Naive thymus-derived CD8-positive, alpha-beta T cell (primary cell): ENCODE measurements around the gene C2orf72. TPM values are rescaled to one million over a fixed set of nuclear protein-coding genes. Genes with fewer than 3 reads are reported as not detected.
A peak's percentile ranks its signal among the peaks of the same experiment; 100 is the strongest.

Experiments used
- ATAC-seq, 2 donors: fragments of 150-1000 bp; cut with Tn5 transposase in 1 of 2; sonication (Bioruptor Pico), chemical (Tn5 transposase) in 1 of 2; 1 replicate in 1 of 2; 2 replicates in 1 of 2; pipeline ENCODE4 v1.10.0; 2021; ENCODE audit warnings: mild to moderate bottlenecking in 2 of 2, moderate library complexity in 2 of 2
- POLR2A ChIA-PET: fragments of 350-600 bp; sonication (Branson Sonifier 250); formaldehyde crosslinking; loops from one replicate; lab custom pipeline; 2021; ENCODE audit warnings: antibody characterized with exemption; lab: Charles Lee
- DNase-seq, 10 donors: peaks; one replicate each; pipeline versions ENCODE4 v3.0.0 to v3.0.0-alpha.2; 2020 to 2022
- H3K27ac Mint-ChIP-seq, 10 donors: one replicate each; pipeline ENCODE4 v1.8.0; 2020 to 2022; ENCODE audit warnings: mild to moderate bottlenecking in 10 of 10, mixed read lengths in 10 of 10, moderate library complexity in 4 of 10, inconsistent platforms in 1 of 10
- H3K27me3 Mint-ChIP-seq, 5 donors: one replicate each; pipeline ENCODE4 v1.8.0; 2021 to 2022; ENCODE audit warnings: mixed read lengths in 5 of 5
- H3K36me3 Mint-ChIP-seq, 3 donors: one replicate each; pipeline ENCODE4 v1.8.0; 2020 to 2022; ENCODE audit warnings: mixed read lengths in 3 of 3, mild to moderate bottlenecking in 2 of 3, inconsistent platforms in 1 of 3
- H3K4me1 Mint-ChIP-seq, 4 donors: one replicate each; pipeline ENCODE4 v1.8.0; 2021 to 2022; ENCODE audit warnings: mixed read lengths in 4 of 4
- H3K4me3 Mint-ChIP-seq, 10 donors: one replicate each; pipeline ENCODE4 v1.8.0; 2020 to 2022; ENCODE audit warnings: mild to moderate bottlenecking in 10 of 10, mixed read lengths in 10 of 10, moderate library complexity in 6 of 10, inconsistent platforms in 1 of 10
- H3K9me3 Mint-ChIP-seq, 9 donors: one replicate each; pipeline ENCODE4 v1.8.0; 2020 to 2022; ENCODE audit warnings: mixed read lengths in 9 of 9, mild to moderate bottlenecking in 3 of 9, inconsistent platforms in 1 of 9, moderate library complexity in 1 of 9
- polyA plus RNA-seq, 3 donors: library from polyadenylated mRNA; unstranded; fragments of 300-500 nt; fragmentation: Illumina TruSeq; gene quantifications; one replicate each; pipeline ENCODE4 v1.2.3, GENCODE V29; 2021
- total RNA-seq, 8 experiments: library from RNA in 2 of 8; stranded (reverse) in 2 of 8; gene quantifications; one replicate each; pipeline ENCODE4 v1.2.3 and lab custom pipeline; 2021 to 2026

The C2orf72 gene
- total and polyA plus RNA-seq, 5 experiments from 2014 or later = not detected

DNA sequence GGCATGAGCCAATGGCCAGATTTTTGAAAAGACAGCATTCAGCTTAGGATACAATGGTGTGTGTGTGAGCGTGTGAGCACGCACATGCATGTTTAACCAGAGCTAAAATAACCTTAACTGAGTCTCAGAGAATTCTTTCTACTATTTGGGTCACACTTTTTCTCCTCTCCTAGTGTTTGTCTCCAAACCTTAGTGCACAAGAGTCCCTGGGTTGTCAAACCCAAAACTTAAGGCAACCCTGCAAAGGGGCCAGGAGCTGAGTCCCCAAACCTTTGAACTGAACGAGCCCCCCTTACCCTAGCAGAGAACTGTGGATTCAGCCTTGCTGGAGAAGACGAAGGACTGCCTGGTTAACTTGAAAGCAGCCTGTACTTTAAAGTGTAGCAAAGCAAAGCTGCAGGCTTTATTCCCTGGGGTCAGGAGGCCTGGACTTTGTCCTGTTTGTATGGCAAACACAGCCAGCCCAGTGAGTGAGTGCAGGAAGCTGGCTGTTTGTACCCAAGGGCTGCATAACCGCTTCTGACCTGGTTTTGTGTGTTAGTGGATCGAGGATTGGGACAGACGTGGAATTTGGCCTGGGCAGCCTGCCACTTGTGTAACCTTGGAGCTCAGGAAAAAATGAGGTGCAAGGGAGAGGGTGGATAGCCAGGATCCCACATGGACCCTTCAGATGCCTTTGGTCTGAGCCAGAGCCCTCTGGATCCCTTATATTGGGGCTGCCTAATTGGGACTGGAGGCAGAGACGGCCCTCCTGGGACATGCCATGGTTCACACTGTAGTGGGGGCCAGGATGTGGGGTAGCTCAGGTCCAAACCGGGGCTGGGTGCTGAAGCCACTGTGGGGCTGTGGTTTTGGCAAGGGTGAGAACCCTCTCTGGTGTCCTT, 12.9 kb downstream of the C2orf72 start:
- no peak for DNase-seq
- H3K4me3 Mint-ChIP-seq = no peak overlapping the region

DNA sequence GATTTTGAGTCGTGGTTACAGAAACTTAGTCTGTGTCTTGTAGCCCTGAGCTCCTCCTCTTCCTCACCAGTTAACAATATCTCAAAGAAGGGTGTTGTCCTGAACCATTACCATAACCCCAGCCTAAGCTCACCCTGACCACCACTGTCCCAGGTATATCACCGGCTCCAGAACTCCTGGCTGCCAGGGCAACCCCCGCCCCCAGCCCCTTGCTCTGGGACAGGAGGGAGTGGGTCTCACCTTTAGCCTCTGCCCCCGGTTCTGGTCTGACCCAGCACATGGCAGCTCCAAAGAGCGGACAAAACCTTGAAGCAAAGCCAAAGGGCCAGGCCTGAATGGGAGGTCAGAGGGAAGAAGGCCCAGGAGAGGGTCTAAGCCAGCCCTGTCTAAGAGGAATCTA, 13.8 kb downstream of the C2orf72 start:
- Mint-ChIP-seq H3K4me3 (peak overlapping the region in 4 of 10 donors; percentile 21 to 55 (median 44)), H3K27ac (no peak overlapping the region), H3K27me3 (peaks cover 0 to 24% (median 13%) of the 10 kb centered on the region in 5 donors), H3K4me1 (peaks cover 10 to 28% (median 22%) of the 10 kb centered on the region in 4 donors), H3K9me3 (no peaks in the 10 kb centered on the region), H3K36me3 (no peaks in the 10 kb centered on the region)
- no peak for DNase-seq
- POLR2A ChIA-PET = interaction anchor here (0.6 to 2.3 kb wide), 2 partner anchors 59 to 413 kb away, joined by 3 to 7 read pairs; partner anchors contain the start of gene NCL
- no peak for ATAC-seq

More for the DNA sequence above, 12.9 kb downstream of the C2orf72 start:
- Mint-ChIP-seq H3K27ac (no peak overlapping the region), H3K27me3 (peaks cover 0 to 29% (median 13%) of the 10 kb centered on the region in 5 donors), H3K9me3 (no peaks in the 10 kb centered on the region), H3K36me3 (no peaks in the 10 kb centered on the region), H3K4me1 (peaks cover 10 to 26% (median 21%) of the 10 kb centered on the region in 4 donors)
- no peak for ATAC-seq
- POLR2A ChIA-PET = interaction anchor here (0.6 kb wide), 2 partner anchors 58 to 321 kb away, joined by 3 to 4 read pairs; no protein-coding TSS in a partner anchor

GRCh38 chr2:231052494-231053451, 15.4 kb downstream of the C2orf72 start:
- Mint-ChIP-seq H3K4me3 (peak overlapping the region; percentile 87 to 94 (median 90)), H3K36me3 (no peaks in the 10 kb centered on the region), H3K4me1 (peaks cover 12 to 37% (median 28%) of the 10 kb centered on the region in 4 donors), H3K27me3 (peaks cover 0 to 19% (median 6%) of the 10 kb centered on the region in 5 donors), H3K9me3 (no peaks in the 10 kb centered on the region), H3K27ac (peak overlapping the region in 9 of 10 donors; percentile 19 to 87 (median 62))
- POLR2A ChIA-PET = interaction anchor here (0.9 to 2.3 kb wide), 3 partner anchors 72 to 411 kb away, joined by 3 to 7 read pairs (median 4); partner anchors contain the start of gene NCL
- DNase-seq (peak; percentile 67 to 86 (median 78)), ATAC-seq (peak; percentile 74 to 80)

GRCh38 chr2:231053846-231054245, 16.5 kb downstream of the C2orf72 start:
- Mint-ChIP-seq H3K36me3 (no peaks in the 10 kb centered on the region), H3K27me3 (peaks cover 0 to 15% (median 6%) of the 10 kb centered on the region in 5 donors), H3K9me3 (no peaks in the 10 kb centered on the region), H3K4me3 (peak overlapping the region in 3 of 10 donors; percentile 27 to 38 (median 30)), H3K4me1 (peaks cover 19 to 48% (median 39%) of the 10 kb centered on the region in 4 donors), H3K27ac (peak overlapping the region in 3 of 10 donors; percentile 6 to 53 (median 7))
- ATAC-seq = no peak
- DNase-seq = no peak
- POLR2A ChIA-PET = no interaction called here

DNA sequence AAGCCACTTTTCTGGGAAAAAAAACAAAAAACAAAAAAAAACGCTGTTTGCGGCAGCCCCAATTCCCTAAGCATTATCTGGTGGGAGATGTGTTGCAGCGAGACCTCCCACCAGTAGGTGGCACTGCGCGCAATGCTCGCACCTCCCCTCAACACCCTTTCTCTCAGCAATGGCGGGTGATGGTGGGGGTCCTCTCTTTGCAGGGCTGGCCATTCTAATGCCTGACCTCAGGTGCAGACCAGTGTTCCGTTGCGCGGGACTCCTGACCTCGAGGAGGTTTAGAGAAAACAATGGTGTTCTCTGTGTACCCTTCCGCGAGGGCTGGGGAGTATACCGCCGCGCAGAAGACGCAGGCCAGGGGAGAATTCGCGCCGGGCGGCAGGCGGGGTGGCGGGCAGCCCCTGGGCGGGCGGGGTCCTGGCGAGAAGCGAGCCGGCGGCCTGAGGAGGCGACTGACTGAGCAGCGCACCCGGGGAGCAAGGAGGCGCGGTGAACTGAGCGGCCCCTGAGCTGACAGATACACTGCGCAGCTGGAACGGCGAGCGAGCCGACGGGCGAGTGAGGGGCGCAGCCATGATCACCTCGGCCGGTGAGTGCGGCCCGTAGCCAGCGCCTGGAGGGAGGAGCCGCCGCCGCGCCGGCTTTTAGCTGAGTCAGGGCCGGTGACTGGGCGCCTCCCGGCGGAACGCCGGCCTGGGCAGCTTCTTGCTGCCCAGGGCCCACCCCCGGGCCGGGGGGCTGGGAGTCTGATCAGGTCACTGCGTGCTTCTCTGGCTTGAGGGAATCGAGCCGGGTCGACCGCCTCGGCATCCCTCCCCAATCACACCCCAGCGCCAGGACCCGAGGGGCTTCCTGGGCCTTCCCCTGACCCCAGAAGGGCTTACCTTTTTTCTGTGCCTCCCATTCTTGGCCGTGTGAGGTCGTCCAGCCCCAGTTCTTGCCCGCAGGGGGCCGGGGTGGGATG, 19.4 kb downstream of the C2orf72 start, which contains the start of gene PSMD1:
Gene PSMD1 (plus strand): TSS at position 415 of the 964 bp plus-strand sequence. CDS start 159 bp downstream, at position 574.
- Mint-ChIP-seq H3K36me3 (peaks cover 0 to 4% (median 0%) of the 10 kb centered on the region in 3 donors), H3K9me3 (no peaks in the 10 kb centered on the region), H3K4me1 (peaks cover 28 to 60% (median 54%) of the 10 kb centered on the region in 4 donors), H3K27me3 (peaks cover 0 to 13% (median 0%) of the 10 kb centered on the region in 5 donors), H3K4me3 (peak within 1 kb of the TSS; percentile 91 to 99 (median 98)), H3K27ac (peak within 1 kb of the TSS; percentile 99 to 100 (median 100))
- ATAC-seq (peak; percentile 83), DNase-seq (peak; percentile 86 to 99 (median 94))
- POLR2A ChIA-PET = no interaction called here

GRCh38 chr2:231057590-231057989, 20.3 kb downstream of the C2orf72 start:
- peaks cover 27 to 55% (median 49%) of the 10 kb centered on the region in 4 donors for H3K4me1 Mint-ChIP-seq
- peaks cover 0 to 12% (median 4%) of the 10 kb centered on the region in 3 donors for H3K36me3 Mint-ChIP-seq
- no peaks in the 10 kb centered on the region for H3K9me3 Mint-ChIP-seq
- H3K27me3 Mint-ChIP-seq = peaks cover 0 to 13% (median 0%) of the 10 kb centered on the region in 5 donors
- peak overlapping the region; percentile 81 to 99 (median 94) for H3K4me3 Mint-ChIP-seq
- DNase-seq = no peak
- peak overlapping the region; percentile 58 to 99 (median 78) for H3K27ac Mint-ChIP-seq
- no peak for ATAC-seq
- POLR2A ChIA-PET = no interaction called here

GRCh38 chr2:231058761-231059550, 21.6 kb downstream of the C2orf72 start:
- Mint-ChIP-seq H3K36me3 (peaks cover 0 to 26% (median 4%) of the 10 kb centered on the region in 3 donors), H3K27ac (peak overlapping the region in 5 of 10 donors; percentile 4 to 80 (median 23)), H3K9me3 (no peaks in the 10 kb centered on the region), H3K4me1 (peaks cover 20 to 45% (median 36%) of the 10 kb centered on the region in 4 donors), H3K4me3 (peak overlapping the region; percentile 81 to 99 (median 94)), H3K27me3 (peaks cover 0 to 4% (median 0%) of the 10 kb centered on the region in 5 donors)
- POLR2A ChIA-PET = interaction anchor here (0.6 kb wide), 1 partner anchor 485 kb away, joined by 4 read pairs; no protein-coding TSS in a partner anchor
- DNase-seq = no peak
- no peak for ATAC-seq

DNA sequence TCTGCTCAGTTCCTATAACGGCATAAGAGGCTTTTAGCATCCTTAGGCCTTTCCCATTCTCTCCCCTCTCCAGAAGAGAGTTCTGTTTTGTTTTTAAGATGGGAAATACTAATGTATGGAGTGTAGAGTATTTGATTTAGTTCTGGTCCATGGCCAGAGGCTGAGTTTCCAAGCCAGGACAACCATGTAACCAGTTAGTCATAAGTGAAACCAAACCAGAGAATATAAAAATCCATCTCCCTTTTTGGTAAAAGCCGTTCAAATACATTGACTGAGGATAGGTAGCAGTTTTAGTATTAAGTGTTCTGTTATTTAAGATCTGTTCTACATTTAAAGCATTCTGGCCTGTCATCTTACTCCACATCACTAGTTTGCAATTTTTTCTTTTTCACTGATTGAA, 22.4 kb downstream of the C2orf72 start:
- POLR2A ChIA-PET = no interaction called here
- Mint-ChIP-seq H3K36me3 (peaks cover 0 to 34% (median 8%) of the 10 kb centered on the region in 3 donors), H3K27me3 (no peaks in the 10 kb centered on the region), H3K4me3 (peak overlapping the region in 2 of 10 donors; percentile 1 to 43), H3K27ac (peak overlapping the region in 1 of 10 donors; percentile 4), H3K4me1 (peaks cover 18 to 41% (median 33%) of the 10 kb centered on the region in 4 donors), H3K9me3 (no peaks in the 10 kb centered on the region)
- no peak for DNase-seq
- ATAC-seq = no peak

DNA sequence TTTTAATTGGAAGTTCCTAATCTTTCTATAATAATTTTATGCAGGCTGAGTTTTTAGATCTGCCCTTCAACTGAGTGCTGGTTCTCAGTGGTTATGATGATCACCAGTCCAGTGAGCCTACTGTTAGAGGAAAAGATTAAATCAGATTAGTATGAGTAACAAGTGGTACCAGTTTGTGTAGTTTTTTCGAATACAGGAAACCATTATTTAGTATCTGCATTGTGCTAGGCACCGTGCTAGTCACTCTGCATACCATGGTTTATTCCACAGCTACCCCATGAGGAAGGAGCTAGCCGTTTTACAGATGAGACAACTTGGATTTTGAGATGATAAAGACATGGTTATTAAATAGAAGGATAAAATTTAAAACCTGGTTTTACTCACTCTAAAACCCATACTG, 25.5 kb downstream of the C2orf72 start:
- Mint-ChIP-seq H3K36me3 (peaks cover 1 to 60% (median 17%) of the 10 kb centered on the region in 3 donors), H3K4me1 (peaks cover 17 to 30% (median 26%) of the 10 kb centered on the region in 4 donors), H3K27me3 (no peaks in the 10 kb centered on the region), H3K9me3 (no peaks in the 10 kb centered on the region), H3K4me3 (no peak overlapping the region), H3K27ac (no peak overlapping the region)
- DNase-seq (no peak), ATAC-seq (no peak)
- POLR2A ChIA-PET = no interaction called here

DNA sequence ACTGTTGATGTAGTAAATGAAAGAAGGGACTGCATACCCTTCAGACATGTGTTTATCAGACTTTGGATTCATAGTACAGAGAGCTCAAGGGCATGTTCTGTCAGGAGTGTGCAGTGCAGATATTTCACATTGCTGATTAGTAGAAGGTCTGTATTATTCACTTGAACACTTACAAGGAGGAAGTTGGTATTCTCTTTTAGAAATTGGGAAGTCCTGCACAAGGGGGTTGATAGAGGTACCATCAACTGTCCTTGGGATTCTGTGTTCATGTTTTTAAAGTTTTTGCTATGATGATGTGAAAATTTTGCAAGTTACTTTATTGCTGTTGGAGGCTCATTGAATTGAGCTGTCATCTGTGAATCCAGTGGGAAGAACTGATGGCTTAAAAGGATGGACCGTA, 26.0 kb downstream of the C2orf72 start:
- H3K36me3 Mint-ChIP-seq = peaks cover 5 to 65% (median 22%) of the 10 kb centered on the region in 3 donors
- no peak overlapping the region for H3K27ac Mint-ChIP-seq
- H3K4me3 Mint-ChIP-seq = no peak overlapping the region
- DNase-seq = no peak
- H3K27me3 Mint-ChIP-seq = no peaks in the 10 kb centered on the region
- POLR2A ChIA-PET = no interaction called here
- no peaks in the 10 kb centered on the region for H3K9me3 Mint-ChIP-seq
- no peak for ATAC-seq
- peaks cover 16 to 27% (median 21%) of the 10 kb centered on the region in 4 donors for H3K4me1 Mint-ChIP-seq
